Kidney tubule cell (primary cell): ENCODE measurements around the gene NELFB.
A peak's percentile ranks its signal among the peaks of the same experiment; 100 is the strongest.

Experiments
- DNase-seq: peaks from one replicate; pipeline ENCODE4 v3.0.0-alpha.2; 2018; ENCODE audit warnings: low spot score

NELFB gene

GRCh38 chr9:137303151-137303892 is 48.2 kb downstream of the NELFB start:
- DNase-seq: no peak

GRCh38 chr9:137303893-137304382 is 48.8 kb downstream of the NELFB start:
- DNase-seq: no peak

- no peak for DNase-seq
Measured at GRCh38 chr9:137304383-137305059, 49.4 kb downstream of the NELFB start.

- peak; percentile 71 for DNase-seq
Measured at GRCh38 chr9:137305060-137305797, 50.1 kb downstream of the NELFB start.

- no peak for DNase-seq
Measured at GRCh38 chr9:137305798-137306065, 50.6 kb downstream of the NELFB start.

GRCh38 chr9:137306066-137306849 is 51.1 kb downstream of the NELFB start:
- DNase-seq: no peak

GRCh38 chr9:137306850-137307254 is 51.7 kb downstream of the NELFB start:
- DNase-seq: no peak

GRCh38 chr9:137307255-137308056 is 52.3 kb downstream of the NELFB start:
- no peak for DNase-seq

GRCh38 chr9:137308057-137308619 is 53.0 kb downstream of the NELFB start:
- no peak for DNase-seq

- no peak for DNase-seq
Measured at GRCh38 chr9:137309368-137310188, 54.5 kb downstream of the NELFB start.

GRCh38 chr9:137310189-137311052 is 55.3 kb downstream of the NELFB start:
- no peak for DNase-seq

GRCh38 chr9:137311171-137311985 is 56.3 kb downstream of the NELFB start:
- DNase-seq: peak; percentile 66

- no peak for DNase-seq
Measured at GRCh38 chr9:137311986-137312851, 57.1 kb downstream of the NELFB start.

GRCh38 chr9:137312852-137313325 is 57.8 kb downstream of the NELFB start:
- no peak for DNase-seq

- no peak for DNase-seq
Measured at GRCh38 chr9:137313326-137313936, 58.3 kb downstream of the NELFB start.

GRCh38 chr9:137313956-137314560 is 58.9 kb downstream of the NELFB start:
- no peak for DNase-seq
